Measurements from ENCODE around the gene DRAP1.

The DRAP1 gene

DNA sequence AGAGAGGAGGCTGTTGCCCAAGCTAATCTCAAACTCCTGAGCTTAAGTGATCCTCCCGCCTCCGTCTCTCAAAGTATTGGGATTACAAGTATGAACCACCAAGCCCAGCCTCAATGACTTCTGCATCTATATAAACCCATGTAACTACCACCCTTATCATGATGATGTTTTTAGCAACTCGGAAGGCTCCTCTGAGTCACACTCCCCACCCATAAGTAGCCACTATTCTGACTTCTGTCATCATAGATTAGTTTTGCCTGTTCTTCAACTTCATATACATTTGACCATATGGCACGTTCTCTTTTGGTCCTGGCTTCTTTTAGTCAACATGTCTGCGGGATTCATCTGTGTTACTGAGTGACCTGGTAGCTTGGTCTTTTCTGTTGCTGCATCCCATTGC lies 12.6 kb upstream of the DRAP1 start:
- no peak for DNase-seq

DNA sequence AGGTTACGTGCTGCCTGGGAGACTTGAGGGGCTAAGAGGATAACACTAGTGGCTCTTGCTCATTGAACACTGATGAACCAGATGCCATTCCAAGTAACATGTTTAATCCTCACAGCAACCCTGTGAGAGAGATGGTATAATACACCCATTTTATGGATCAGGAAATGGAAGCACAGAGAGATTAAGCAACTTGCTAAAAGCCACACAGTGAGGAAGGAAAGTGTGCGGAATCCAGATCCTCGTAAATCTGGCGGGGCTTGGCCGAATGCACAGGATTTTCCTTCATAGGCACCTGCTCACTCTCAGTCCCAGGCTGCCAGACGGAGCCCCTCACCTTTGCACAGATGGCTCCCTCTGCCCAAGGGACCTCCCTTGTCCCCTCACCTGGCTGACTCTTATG lies 11.3 kb upstream of the DRAP1 start:
- no peak for DNase-seq

DNA sequence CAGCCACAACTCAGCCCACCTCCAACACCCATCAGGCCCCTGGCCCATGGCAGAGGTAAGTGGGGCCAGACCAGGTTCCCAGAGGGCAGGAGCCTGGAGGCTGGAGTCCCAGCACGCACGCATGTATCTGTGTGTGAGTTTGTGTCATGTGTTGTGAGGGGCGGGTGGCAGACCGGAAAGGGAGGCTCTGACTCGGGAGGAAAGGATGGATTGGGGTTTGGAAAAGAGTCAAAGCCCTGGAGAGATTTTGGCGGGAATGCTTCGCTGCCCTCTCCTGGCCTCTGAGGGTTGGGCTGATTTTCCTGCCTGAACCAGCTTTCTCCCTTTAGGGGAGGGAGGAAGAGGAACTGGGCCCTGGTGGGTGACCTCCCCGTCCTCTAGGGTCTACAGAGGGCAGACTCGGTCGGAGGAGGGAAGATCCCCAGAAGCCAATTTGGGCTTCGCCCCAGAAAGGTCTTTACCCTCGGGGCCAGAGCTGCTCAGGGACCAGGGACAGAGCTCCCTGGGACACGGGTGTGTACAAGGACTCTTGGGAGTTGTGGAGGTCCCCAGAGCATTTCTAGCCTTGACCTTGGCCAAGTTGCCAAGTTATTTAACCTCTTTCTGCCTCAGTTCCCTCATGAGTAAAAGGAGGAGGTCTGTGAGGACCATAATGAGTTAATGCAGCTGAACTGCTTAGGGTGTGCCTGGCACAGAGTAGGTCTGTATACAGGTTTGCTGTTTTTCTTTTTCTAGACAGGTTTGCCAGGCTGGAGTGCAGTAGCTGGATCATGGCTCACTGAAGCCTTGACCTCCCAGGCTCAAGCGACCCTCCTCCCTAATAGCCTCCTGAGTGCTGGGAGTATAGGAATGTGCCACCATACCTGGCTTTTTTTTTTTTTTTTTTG lies 7.3 kb upstream of the DRAP1 start:
- DNase-seq, result no peak

DNA sequence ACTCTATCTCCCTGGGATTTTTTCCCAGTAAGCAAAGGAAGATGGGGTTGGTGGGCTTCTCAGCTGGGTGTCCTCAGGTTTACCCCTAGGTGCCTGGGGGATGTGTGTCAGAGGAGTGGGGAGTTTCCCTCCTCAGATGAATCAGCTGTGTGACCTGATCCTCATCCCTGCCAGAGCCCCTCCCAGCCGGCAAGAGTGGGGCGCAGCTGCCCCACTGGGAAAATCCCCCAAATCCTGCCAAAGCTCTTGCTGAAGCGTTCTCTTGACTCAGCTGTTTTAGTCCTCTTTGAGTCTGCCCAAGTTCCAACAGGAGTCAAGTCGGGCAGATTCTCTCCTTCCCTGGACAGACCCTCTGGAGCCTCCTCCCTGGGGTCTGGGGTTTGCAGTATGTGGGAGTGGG lies 6.4 kb upstream of the DRAP1 start:
- no peak for DNase-seq

DNA sequence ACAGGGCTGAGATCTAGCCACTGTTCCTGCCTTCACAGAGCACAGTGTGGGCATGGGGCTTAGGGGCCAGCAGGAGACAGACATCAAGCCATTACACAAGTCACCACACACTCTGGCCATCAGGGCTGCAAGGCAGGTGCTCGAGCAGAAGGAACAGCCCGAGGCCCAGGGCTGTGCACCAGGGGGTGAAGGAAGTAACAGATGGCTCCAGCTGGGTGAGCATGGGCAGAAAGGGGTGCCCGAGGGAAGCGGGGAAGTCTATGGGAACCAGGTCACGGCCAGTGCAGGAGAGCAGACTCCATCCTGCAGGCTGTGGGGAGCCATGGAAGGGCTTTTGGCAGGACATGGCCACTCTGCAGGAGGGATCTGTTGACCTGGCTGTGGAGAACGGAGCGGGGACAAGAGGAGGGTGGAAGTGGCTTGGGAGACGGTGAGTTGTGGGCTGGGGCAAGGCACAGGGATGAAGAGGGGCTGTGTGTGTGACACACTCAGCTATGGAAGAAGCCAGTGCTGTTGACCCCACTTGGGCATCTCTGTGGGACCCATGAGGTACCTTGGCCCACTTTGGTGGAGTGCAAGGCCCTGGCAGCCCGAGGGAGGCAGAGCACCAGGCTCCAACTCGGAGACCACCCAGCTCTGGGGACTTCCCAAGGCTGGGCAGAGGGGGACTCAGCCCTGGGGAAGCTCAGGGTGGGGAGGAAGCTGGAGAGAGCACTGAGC lies 4.0 kb upstream of the DRAP1 start:
- no peak for DNase-seq

DNA sequence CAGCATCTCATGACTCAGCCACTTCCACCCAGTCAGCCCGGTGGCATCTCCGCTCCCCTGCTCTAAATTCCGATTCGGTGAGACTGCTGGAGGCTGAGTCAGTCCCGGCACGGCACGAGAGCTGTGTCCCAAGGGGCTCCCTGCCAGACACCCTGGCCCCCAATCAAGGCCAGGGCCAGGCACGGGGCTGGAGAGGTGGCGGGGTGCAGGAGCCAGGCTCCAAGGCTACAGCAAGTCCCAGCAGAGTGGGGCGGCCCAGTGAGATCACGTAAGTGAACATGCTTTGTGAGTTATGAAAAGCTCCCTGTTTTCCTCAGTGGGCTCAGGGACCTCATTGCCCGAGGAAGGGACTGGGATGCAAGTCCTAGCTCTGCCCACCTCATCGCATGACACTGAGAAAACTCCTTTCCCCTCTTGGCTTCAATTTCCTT lies 3.4 kb upstream of the DRAP1 start:
- no peak for DNase-seq

DNA sequence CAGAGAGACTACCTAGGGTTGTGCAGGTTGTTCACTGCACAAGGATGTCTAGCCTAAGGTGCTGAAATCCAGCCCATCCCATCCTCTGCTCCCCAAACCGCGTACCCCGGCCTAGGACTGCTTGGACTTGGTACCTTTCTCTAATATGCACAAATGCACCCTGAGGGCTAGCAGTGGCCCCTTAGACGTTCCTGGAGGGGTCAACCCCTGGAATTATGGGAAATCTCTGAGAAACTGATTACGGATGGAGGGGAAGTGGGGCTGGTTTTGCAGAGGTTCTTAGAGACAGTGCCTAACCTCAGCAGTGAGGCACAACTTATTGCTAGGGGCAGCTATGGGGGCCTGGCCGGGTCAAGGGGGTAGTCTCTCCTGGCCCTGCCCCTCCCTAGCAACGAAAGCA lies 2.8 kb upstream of the DRAP1 start:
- DNase-seq, result no peak

DNA sequence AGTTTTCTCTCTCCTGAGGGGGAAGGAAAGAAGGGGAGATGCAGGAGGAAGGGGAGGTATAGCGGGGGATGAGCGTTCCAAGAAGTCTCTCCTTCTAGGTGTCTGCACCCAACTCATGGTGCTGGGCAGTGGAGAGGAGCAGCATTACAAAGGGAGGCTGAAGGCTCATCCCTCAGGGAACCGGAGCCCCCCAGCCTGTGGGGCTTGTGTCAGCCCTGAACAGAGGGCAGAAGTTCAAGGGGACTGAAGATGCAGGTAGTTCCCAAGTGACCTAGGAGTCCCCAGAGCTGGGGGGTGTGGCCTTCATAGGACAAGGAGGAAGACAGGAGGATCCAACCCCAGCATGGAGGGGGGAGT lies 2.2 kb upstream of the DRAP1 start:
- DNase-seq, result no peak

DNA sequence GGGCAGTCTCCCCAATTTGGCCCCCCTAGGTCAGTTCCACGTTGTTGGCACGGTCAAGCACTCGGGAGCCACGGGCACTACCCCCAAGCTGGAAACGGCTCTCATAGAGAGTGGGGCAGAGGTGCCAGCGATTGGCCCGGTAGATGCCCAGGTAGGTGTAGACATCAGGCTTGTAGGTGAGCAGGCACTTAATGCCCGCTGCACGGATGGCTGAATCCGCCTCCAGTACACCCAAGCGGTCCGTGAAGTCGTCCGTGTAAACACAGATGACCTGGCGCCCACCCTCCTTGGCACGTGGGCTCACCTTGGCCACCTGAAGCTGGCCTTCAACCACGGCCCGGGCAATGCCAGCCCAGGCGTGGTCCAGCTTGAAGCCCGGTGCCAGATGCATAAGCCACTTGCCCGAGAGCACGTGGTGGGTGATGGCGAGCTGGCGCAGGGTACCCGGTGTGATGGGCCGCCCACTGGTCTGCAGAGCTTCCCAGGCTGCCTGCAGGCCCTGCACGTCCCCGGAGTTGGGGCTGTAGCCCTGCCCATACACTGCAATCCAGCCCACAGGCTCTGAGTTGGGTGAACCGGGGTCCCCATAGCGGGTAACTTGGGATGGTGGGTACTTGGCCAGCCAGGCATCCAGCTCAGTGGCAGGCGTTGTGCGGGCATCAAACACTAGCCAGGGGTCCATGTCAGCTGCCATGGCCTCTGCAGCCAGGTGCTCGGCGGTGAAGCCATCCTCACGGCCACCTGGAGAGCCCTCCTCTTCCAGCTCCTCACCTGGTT lies 1.6 kb upstream of the DRAP1 start:
- no peak for DNase-seq

DNA sequence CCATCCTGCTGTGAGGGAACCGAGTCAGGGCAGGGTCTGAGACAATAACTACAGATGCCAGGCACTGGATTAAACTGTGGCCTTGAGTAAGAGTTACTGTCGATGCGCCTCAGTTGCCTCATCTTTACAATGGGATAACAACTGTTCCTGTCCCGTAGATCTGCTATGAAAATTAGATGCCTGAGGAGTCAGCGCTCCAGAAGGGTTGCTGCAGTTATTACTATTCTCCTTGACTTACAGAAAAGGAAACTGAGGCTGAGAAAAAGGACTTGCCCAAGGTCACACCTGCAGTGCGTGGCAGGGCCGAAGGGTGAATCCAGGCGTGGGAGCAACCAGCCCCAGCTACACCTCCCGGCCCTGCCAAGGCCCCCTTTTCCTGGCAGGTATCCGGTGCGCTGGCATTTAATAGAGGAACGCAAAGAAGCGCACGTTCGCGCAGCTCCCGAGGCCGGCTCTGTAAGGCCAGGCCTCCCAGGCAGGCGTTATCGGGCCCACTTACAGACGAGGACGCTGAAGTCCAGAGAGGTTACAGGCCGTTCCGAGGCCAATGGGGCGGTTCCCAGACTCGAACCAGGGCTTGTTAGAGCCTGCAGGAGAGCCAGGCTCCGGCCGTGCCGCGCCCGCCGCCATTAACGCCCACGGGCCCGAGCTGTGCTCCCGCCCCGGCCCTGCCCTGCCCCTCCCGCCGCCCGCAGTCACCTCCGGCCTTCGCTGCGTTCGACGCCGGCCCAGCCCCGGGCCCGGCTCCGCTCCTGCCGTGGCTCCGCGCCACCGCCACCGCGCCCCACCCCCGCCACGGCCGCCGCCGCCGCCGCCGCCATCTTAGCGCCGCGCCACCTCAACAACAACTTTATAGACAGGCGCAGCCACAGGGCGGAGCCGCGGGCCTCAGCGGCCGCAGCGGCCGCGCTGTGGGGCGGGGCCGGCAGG lies 750 bp upstream of the DRAP1 start, which contains the start of gene C11orf68:
Gene C11orf68, minus strand, starts transcription at position 852 of the 930 bp plus-strand sequence. Its CDS starts 31 bp downstream, at position 821.
- no peak for DNase-seq

DNA sequence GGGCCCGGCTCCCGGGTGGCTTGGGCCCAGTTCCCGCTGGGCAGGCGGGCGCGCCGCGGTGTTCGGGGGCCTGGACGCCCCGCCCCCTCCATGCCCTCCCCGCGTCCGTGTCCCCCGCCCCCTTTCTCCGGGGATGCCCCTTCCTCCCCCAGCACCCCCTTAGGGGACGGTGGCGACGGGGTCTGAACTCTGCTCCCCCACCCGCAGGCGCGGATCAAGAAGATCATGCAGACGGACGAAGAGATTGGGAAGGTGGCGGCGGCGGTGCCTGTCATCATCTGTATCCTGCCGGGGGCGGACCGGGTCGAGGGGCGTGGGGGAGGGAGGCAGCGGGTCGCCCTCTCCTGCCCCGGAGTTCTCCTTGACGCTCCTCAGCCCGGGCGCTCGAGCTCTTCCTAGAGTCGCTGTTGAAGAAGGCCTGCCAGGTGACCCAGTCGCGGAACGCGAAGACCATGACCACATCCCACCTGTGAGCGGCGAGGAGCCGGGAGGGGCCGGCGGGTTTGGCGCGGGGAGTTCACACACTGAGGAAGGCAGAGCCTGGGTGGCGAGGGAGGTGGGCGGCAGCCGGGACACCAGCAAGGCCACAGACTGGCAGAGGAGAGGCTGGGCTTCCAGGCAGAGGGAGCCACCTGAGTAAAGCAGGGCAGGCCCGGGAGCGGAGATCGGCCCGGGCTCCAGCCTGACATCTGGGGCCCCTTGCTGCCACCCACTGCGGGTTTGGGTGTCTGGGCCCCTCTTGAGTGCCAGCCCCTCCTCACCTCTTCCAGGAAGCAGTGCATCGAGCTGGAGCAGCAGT lies 546 bp downstream of the DRAP1 start:
- DNase-seq, result peak; percentile 78

DNA sequence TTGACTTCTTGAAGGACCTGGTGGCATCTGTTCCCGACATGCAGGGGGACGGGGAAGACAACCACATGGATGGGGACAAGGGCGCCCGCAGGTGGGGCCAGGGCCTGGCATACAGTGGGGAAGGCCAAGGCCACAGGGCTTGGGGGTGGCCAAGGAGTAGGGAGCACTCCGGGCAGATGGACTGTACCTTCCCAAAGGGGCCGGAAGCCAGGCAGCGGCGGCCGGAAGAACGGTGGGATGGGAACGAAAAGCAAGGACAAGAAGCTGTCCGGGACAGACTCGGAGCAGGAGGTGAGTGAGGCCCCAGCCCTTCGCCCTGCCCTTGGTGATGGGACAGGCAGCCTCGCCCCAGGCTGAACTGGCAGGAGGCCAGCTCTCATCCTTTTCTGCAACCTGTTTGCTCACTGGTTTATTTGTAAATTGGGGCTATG lies 1.2 kb downstream of the DRAP1 start:
- DNase-seq, result no peak

DNA sequence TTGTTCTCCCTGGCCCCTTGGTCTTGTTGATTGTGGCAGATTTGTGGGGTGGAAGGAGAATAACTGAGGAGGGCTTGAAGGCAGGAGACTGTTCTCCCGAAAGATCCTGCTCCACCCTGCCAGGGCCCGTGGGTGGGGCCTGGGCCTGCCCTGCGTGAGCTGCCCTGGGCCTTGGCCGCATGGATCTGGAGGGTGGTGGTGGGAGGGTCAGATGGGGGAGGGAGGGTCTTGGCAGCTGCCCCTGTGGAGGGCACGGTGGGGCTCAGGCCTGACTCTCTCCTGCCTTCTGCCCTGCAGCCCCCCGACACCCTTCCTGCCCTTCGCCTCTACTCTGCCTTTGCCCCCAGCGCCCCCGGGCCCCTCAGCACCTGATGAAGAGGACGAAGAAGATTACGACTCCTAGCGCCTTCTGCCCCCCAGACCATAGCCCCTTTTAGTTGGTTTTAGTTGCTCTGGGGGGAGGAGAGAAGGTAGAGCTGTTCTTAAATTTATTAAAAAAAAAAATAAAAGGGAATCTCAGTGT lies 1.9 kb downstream of the DRAP1 start:
- no peak for DNase-seq

DNA sequence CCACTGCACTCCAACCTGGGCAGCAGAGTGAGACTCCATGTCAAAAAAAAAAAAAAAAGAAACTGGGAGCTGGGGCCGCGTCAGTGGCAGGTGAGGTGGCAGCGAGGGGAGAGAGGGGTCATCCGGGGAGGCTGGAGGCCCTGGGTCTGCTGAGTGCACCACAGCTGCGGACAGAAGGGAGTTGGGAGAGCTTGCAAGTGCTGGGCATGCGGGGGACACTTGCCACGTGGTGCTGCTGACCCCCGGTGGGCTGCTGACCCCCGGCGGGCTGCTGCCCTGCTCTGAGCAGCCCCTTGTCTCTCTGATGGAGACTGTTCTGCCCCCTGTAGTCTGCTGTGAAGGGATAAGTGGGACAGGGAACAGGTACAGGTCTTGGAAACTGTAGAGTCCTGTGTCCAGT lies 2.6 kb downstream of the DRAP1 start:
- no peak for DNase-seq

DNA sequence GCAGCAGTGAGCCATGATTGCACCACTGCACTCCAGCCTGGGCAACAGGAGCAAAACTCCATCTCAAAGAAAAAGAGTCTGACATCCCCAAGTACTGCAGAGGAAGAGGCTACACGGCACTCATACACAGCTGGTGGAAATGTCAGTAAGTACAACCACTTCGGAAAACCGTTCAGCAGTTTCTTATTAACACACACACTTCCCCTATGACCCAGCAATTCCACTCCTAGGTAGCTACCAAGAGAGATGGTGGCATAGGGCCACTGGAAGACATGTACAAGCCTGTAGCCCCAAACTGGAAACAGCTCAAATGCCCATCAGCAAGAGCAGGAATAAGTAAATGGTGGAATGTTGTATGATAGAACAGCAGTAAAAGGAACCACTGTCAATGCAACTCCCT lies 3.3 kb downstream of the DRAP1 start:
- DNase-seq, result no peak

DNA sequence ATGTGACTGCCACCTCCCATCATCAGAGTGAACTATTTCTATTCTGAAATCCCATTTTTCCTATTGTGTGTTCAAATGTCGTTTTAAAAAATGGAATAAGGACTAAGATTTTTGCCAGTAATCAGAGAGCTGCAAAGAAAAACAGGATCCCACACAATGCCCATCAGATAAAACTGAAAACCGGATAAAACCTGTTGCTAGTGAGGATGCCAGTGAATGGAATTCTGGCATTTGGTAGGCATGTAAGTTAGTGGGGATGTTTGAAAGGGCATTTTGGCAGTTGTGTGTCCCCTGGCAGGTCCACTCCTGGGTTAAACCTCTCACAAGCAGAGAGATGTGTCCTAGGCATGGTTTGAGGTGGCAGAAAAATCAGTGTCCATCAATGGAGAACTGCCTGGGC lies 6.2 kb downstream of the DRAP1 start:
- DNase-seq, result no peak

DNA sequence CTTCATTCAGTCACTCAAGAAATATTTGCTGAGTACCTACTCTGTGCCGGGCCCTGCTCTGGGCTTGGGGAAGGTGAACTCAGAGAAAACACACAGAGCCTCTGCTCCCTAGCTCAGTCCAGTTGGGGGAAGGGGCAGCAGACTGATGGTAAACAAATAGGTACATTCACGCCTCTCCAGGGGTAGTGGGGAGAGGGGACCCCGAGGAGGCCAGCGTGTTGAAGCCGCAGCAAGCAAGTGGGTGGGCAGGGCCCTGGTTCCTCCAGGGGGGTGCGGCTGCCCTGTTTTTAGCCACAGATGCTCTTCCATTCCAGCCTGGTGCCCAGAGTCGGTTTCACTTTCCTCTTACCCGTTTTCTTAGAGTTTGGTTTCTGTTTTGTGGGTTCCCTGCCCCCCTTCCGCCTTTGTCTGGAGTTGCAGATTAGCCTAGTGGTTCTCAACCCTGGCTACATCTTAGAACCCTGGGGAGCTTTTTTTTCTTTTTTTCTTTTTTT lies 8.7 kb downstream of the DRAP1 start:
- peak; percentile 60 for DNase-seq

DNA sequence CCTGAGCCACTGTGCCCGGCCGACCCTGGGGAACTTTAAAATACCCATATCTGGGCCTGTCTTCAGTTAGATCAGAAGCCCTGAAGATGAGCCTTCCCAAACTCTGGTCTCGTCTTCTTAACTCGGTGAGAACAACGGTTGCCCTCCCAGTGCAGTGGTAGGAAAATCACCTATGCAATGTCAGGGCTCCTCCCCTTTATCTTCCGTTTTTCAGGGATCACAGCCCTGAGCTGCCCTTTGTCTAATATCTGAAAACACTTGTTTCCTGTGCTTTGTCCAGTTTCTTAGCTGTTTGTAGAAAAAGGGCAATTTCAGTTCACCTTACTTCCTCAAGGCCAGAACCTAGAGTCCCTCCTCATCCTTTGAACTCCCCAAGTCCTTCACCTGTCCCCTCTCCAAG lies 9.4 kb downstream of the DRAP1 start:
- DNase-seq, result no peak

DNA sequence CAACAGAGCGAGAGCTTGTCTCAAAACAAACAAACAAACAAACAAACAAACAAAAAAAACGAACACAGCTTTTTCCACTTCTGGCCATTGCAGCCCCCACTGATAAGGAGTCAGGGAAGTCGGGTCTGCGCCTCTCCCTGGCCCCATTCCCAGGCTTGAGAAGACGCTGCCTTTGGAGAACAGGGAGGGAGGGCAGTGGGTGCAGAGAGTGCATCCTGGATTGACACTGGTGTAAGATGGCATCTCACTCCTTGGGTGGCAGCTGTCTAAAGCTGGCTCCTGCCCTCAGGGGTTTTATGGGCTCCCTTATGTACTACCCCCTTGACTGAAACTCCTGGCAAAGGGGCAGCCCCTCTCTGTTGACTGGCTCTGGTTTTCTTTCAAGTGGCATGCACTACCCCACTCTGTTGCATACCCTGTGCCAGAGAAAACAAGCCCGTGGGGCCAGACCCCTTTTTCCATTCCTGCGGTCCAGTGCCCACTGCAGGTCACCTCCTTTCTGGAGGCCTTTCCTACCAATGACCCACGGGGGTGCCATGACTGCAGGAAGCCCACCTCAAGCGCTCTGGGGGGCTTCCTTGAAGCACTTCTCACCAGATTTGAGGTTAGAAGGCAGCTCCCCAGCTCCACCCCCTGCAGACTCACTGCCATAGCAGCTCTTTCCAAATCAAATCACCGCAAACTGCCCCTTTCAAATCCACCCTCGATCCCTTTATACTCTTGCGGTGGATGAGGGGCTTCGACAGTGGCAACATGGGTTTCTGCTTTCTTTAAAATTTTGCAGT lies 12.7 kb downstream of the DRAP1 start:
- DNase-seq, result no peak

DNA sequence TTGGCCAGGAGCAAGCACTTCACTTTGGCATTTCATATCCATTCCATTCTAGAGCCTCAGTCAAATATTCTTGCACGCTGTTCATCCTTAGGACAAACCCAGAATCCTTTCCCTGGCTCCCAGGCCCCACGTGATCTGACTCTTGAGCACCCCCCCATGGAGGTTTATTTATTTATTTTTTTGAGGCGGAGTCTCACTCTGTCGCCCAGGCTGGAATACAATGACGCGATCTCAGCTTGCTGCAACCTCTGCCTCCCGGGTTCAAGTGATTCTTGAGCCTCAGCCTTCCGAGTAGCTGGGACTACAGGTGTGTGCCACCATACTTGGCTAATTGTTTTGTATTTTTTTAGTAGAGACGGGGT lies 13.3 kb downstream of the DRAP1 start:
- no peak for DNase-seq

Measured in NK-92 treated with Interleukin-12 subunit alpha and Interleukin-12 subunit beta, amount 100 ng/mL, for 24 hours (cell line).